GM18870 (cell line): ENCODE measurements around the gene APOLD1.
"Not testable (repeated sequence)": the region's sequence is repeated elsewhere in the genome, so short reads cannot be mapped to it uniquely, and the experiment has no call there.

Source experiments
- ATAC-seq: cut with Tn5 transposase; IDR thresholded peaks from one replicate; pipeline ENCODE4 v1.9.1; 2021; ENCODE audit warnings: moderate library complexity; ENCODE audit not compliant: unreplicated experiment

The APOLD1 gene

DNA sequence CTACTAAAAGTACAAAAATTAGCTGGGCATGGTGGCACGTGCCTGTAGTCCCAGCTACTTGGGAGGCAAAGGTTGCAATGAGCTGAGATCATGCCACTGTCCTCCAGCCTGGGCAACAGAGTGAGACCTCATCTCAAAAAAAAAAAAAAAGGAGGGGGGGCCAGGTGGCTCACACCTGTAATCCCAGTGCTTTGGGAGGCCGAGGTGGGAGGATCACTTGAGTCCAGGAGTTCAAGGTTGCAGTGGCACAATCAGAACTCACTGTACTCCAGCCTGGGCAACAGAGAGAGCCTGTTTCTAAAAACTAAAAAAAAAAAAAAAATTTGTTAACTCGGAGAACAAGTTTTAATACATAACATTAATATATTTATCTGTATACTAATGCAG, 22.1 kb downstream of the APOLD1 start:
- not testable (repeated sequence) for ATAC-seq

DNA sequence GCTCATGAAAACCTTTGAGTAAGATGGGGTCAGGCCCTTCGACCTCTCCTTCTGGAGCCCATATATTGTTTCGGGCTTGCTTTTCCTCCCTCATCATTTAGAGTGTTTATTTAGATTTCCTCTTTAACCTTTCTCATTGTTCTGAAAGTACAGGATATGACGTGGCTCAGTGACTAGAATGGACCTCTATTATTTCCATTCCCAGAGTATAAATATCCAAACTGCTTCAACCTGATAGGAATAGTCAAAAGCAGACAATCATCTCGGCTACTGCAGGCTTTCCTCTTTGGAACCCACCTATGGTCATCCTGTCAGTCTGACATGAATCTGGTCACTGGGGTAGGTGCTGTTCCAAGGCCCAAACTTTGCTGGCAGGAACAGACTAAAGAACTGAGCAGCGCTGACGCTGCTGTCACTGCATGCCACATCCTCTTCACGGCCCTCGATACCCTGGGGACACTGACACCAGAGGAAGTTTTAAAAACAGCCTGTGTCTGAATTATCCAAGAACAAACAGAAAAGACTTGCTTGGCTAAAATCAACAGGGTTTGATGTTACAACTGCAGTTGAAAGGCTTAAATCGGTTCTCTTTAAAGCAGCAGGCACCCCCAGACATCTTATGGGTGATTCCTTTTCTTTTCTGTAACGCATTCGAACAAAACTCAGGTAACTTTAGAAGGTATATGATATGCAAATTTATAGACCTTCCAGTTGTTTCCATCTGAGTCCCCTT, 22.7 kb downstream of the APOLD1 start:
- ATAC-seq = peak; percentile 40

DNA sequence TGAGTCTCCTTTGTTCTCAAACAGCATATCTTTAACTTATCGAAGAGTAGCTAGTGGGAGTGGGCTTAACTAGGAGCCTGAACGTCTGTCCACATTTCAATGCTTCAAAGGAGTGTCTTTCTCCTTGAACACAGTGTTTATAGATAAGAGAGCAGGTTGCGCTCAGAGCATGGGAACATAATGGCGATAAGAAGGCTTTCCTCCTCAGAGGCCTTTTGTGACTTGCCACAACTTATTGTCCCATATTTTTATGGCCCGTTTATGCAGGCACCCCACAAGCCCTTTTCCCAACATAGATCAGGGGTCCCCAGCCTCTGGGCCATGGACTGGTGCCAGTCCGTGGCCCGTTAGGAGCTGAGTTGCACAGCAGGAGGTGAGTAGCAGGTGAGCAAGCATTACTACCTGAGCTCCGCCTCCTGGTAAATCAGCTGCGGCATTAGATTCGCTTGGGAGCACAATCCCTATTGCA, 25.1 kb downstream of the APOLD1 start:
- ATAC-seq = no peak

DNA sequence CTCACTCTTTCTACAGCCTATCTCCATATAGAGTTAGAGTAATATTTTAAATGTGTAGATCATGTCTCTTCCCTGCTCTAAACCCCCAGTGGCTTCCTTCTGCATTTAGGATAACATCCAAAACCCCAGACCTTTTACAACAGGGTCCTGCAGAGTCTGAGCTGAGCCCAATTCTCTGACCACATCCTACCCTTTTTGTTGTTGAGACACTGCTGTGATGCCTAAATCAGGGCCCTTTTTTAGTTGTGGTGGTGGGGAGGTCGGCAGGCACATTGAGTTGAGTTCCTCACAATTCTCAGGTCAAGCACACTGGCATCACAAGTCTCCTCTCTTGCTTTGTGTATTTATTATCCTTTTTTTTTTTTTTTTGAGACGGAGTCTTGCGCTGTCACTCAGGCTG, 25.9 kb downstream of the APOLD1 start:
- ATAC-seq = no peak

DNA sequence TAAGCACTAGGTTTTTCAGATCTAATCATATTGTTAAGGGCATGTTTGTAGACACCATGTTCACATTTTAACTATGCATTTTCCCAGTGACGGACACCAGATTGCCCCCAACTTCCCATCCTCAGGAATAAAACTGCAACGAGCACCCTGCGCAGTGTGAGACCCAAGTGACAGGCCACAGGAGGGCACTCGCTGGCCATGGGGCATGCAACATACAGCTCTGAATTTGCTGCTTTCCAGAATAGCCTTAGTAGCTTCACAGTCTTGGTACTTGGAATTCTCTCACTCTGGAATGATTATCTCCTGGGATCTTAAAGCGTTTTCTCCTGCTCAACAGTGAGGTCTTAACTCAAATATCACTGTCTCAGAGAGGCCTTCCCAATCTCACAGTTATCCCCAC, 26.7 kb downstream of the APOLD1 start:
- ATAC-seq = no peak

DNA sequence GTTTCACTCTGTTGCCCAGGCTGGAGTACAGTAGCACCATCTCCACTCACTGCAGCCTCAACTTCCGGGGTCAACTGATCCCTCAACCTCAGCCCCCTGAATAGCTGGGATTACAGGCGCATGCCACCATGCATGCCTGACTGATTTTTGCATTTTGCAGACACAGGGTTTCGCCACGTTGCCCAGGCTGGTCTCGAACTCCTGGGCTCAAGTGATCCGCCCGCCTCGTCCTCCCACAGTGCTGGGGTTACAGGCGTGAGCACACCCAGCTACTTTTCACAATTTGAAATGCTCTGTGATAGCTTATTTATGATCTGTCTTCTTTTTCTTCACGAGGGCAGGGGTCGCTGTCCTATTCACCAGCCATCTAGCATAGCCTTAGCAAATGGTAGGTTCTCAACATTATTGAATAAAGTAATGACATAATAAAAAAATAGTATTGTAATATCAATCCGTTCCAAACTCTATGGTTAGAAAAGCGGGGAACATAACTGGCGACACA, 27.2 kb downstream of the APOLD1 start:
- ATAC-seq = peak; percentile 2

DNA sequence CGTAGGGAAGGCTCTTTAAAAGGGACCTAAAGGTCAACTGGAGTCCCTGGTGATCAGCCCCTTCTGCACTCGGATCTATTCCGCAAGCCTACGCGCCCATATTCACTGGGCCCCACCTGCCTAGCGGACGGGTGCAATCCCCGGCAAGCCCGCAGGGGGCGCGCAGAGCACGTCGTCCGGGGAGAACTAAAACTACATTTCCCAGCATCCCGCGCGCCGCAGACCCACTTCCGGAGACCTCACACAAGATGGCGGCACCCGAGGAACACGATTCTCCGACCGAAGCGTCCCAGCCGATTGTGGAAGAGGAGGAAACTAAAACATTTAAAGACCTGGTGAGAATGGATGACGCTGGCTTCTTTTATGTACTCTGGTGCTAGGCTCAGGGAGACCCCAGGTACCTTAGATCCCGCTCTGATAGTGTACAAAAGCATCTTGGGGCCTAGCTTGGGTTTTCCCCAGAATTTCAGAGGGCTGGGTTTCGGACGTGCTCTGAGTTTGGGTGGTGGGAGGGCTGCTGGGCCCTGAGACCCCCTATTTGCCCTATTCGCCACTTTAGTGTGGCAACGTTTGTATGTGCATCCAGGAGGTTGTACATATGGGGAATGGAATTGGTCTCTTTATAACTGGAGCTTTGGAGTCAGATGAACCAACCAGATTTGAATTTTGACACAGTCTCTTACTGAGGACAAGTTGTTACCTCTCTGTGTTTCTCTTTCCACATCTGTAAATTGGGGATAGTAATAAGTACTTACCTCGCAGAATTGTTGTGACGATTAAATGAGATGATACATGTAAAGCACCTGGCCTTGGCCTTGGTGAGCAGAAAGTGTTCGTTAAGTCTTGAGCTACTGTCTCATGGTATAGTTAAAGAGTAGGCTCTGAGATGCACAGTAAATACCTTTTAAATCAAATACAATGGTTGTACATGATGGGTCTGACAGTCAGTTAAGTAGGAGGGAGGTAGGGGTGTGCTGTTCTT, 28.0 kb downstream of the APOLD1 start, which contains the start of gene DDX47:
Gene DDX47, plus strand, starts transcription at position 227 of the 982 bp plus-strand sequence. Its CDS starts 22 bp downstream, at position 249.
- ATAC-seq = peak; percentile 67

DNA sequence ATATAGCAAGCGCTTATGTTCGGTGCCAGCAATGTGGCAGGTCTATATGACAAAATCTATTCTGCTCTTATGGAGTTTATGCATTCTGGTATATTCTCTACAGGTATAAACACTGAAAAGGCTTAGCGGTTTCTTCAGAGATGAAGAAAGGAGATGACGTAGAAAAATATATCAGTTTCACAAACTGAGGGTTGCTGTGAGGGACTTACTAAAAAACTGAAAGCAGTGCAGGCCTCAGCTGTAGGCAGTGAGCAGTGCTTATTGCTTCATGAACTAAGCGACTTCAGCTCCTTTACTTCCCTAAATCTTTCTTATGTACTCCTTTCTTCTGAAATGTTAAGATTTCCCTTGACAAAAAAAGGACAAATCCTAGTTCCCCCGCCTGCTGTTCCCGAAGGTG, 32.2 kb downstream of the APOLD1 start:
- no peak for ATAC-seq

DNA sequence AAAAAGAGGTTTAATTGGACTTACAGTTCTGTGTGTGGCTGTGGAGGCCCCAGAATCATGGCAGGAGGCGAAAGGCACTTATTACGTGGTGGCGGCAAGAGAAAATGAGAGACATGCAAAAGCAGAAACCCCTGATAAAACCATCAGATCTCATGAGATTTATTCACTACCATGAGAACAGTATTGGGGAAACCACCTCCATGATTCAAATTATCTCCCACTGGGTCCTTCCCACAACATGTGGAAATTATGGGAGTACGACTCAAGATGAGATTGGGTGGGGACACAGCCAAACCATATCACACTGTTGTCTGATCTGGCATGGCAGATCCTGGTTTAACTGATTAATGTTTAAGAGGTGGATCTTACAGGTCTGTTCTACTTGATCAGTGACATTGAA, 33.2 kb downstream of the APOLD1 start:
- ATAC-seq = no peak

DNA sequence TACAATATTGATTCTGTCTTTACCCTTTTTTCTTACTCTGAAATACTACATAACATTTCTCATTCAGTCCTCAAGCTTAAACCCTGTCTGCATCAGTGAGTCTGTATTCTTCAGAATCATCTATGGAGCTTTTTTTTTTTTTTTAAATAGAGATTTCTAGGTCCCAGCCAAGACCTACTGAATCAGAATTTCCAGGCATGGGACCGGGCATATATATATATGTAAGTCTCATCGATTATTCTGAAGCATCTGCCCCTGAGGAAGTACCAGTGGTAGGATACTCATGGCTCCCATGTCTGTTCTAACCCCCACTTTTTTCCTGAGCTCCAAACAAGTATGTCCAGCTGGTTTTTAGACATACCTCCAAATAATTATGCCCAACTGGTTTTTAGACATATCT, 33.8 kb downstream of the APOLD1 start:
- no peak for ATAC-seq

DNA sequence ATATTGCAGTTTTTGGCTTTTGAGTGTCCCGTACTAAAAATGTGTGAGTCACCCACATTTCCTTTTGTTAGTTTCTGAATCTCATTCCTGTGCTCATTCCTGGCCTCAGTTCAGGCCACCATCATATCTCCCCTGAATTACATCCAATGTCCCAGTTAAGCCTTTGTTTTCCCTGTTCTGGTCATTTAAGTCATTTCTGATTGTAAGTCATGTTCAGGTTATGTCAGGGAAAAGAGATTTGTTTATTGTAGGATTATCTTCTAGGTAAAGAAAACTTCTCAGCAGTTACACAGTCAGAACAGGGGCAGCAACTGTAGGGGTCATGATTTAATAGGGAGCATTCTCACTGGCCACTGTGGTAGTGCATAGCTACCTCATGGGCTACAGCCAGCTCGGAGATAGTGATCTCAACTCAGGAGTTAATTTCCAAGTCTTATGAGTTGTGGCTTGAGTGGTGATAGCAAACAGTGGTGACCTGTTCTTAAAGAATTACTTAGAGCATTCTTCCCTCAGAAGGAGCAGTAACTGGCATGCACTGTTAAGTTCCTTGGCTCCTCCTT, 34.4 kb downstream of the APOLD1 start:
- no peak for ATAC-seq

DNA sequence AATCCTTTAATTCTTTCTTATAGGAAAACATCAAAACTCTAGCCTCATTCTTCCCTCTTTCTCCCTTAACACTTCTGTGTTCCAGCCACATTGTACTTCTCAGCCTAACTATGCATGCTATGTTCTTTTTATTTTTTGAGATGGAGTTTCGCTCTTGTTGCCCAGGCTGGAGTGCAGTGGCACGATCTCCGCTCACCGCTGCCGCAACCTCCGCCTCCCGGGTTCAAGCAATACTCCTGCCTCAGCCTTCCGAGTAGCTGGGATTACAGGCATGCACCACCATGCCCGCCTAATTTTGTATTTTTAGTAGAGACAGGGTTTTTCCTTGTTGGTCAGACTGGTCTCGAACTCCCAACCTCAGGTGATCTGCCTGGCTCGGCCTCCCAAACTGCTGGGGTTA, 34.9 kb downstream of the APOLD1 start:
- ATAC-seq = not testable (repeated sequence)

DNA sequence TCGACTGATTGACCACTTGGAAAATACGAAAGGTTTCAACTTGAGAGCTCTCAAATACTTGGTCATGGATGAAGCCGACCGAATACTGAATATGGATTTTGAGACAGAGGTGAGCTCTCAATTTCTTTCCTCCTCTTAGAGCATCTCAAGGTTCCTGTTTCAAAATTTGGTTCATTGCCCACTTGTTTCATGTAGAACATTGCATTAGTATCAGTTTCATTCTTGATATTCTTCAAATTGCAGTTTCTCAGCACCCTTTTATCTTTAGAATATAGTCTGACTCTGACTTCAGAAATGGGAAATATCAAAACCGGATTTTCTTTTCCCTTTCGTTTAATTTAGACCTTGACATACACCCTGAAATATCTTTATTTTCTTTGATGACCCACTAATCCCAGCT, 36.5 kb downstream of the APOLD1 start:
- ATAC-seq = peak; percentile 58

DNA sequence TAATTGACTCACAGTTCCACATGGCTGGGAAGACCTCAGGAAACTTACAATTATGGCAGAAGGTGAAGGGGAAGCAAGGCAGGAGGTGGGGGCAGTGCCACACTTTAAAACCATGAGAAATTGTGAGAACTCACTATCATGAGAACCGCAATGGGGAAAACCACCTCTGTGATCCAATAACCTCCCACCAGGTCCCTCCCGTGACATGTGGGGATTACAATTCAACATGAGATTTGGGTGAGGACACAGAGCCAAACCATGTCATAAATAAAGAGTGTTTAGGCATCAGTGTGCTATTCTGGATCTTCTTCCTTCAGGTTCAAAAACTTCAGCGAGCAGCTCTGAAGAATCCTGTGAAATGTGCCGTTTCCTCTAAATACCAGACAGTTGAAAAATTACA, 37.4 kb downstream of the APOLD1 start:
- ATAC-seq = no peak

DNA sequence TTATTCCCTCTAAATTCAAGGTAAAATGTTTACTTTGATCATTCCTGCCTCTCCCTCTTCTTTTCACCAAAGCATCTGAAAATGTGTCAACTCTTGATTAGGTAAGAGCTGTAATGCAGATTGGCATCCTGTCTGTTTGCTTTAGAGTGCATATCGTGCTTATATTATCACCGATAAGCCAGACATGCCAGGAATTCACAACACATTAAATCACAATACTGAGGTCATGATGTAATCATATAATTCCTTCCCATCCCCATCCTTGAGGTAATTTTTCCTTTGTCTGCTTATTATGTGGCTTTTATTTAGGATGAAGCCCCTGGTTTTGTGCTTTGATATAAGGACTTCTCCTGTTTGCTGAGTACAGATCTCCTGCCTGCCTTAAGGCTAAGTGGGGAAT, 37.8 kb downstream of the APOLD1 start:
- no peak for ATAC-seq

DNA sequence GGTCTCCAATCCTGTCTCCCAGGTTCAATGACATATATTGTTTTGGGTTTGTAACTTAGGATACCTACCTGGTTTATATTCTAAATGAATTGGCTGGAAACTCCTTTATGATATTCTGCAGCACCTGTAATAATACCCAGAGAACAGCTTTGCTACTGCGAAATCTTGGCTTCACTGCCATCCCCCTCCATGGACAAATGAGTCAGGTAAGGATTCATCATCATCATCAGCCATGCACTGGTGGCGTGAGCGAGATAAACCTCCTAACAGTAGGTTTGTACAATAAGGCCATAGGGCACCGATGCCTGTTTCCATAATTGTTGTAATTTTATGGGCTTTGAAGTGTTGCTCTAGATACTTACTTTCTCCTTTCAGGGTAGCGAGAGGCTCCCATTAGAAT, 38.4 kb downstream of the APOLD1 start:
- ATAC-seq = no peak

DNA sequence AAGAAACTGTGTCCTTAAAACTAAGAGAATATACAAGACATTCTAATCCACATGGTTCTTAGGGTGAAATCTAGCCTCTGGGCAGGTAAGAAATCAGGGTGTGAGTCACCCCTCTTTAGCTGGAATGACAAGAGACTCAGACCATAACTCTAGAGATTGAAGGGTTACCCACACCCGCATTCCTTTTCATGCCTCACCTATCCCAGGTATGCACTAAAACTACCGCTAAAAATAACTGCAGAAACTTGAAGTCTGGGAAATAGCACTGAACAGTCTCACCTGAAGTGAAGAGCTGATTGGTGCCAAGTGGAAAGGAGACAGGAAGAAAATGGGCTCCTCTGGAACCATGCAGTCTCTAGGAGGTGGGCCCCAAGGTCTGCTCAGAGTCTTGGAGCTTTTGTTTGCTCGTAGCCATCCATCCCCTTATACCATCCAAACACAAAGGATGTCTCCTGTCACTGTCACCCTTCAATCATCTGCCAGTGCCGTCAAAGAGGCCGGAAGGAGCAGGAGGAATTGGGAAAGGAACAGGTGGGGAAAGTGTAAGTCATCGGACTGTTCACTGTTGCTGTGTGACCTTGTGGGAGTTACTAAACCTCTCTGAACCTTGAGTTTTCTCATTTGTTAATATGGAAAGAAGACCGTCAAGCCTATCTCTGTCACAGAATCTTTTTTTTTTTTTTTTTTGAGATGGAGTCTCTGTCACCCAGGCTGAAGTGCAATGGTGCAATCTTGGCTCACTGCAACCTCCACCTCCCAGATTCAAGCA, 50.1 kb downstream of the APOLD1 start:
- ATAC-seq = no peak

DNA sequence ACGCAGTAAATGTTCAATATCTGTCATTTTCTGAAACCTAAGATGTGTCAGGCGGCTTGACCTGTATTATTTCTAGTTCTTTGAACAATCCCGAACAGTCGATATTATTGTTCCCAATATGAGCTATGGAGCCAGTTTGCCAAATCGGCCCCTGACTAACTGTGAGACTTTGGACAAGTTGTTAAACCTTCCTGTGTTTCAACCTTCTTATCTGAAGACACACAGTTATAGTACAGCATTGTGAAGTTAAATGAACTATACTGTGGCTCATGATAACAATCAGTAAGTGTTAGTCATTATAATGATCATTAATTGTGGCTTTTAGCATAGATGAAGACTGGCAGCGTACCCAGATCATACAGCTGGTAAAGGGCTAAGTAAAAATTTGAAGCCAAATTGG, 51.1 kb downstream of the APOLD1 start:
- ATAC-seq = no peak

DNA sequence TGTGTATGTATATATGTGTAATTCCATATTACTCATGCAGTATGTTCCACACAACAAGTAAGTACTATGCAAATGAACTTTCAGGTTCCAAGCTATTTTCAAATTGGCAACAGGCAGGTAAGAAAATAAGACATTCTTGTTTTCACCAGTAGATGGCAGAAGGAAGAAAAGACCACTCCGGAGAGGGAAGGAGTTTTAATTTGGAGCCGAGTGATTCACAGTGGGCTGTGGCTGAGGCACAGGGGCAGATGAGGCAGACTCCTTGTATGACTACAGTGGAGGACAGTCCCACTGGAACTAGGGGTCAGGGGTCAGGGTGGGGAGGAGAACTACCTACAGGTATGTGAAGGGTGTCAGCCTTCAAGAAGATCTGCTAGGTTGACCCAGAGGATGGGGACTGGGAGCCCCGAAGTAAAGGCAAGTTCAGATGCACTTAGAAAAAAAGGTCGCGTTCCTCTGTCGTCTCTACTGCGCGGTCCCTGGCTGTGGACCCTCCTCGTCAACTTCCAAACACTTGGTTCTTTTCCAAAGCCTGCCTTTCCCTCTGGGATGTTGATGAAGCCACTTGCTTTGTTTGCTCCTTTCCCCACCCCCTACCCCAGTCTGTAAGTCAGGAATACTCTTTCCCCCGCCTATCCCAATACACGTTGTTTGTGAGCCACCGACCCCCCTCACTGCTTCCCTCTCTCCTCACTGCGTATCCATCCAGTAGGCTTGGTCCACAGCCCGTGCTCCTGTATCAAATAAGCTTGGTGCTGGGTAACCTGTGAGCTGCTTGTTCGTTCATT, 51.8 kb downstream of the APOLD1 start:
- ATAC-seq = no peak

DNA sequence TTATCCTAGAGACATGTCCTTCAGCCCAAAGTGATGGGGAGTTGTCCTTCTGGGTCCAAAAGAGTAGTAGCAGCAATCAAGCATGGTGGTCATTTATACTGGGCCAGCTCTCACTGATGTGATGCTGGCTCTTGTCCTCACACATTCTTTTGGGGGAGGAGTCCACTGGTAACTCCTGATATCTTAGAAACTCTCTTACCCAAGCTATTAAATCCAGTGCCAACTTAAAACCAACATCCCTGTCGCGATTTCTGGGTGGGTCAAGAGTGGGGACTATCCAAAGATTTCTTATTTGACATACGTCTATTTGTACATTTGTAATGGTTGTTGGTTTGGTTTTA, 52.3 kb downstream of the APOLD1 start:
- ATAC-seq = no peak
